IMR-90 (cell line): ENCODE results near the gene CA4. TPM values are rescaled to one million over a fixed set of nuclear protein-coding genes. Genes with fewer than 3 reads are reported as not detected.
A peak's percentile ranks its signal among the peaks of the same experiment; 100 is the strongest.
"Not testable (repeated sequence)": the region's sequence is repeated elsewhere in the genome, so short reads cannot be mapped to it uniquely, and the experiment has no call there.

ENCODE experiments used
- ATAC-seq: fragments of 200-7000 bp; cut with Tn5 transposase; 2 replicates; pipeline ENCODE4 v1.9.1; 2020; ENCODE audit warnings: low read depth, mild to moderate bottlenecking, moderate library complexity
- BruUV-seq: library from RNA; stranded (reverse); fragments of 400-500 nt; replicated peaks from 2 replicates; lab custom pipeline; 2021; lab: Mats Ljungman, UMichigan
- CTCF ChIA-PET: fragments of 300-600 bp; formaldehyde crosslinking; extraction: SDS; loops from one replicate; lab custom pipeline; 2021; ENCODE audit warnings: antibody characterized with exemption; lab: Yijun Ruan, JAX
- POLR2A ChIA-PET: fragments of 300-600 bp; sonication (Branson Sonifier 250); formaldehyde crosslinking; loops from one replicate; lab custom pipeline; 2022; ENCODE audit warnings: antibody characterized with exemption; ENCODE audit not compliant: unreplicated experiment; lab: Charles Lee
- DNase-seq: peaks from one replicate; pipeline ENCODE4 v3.0.0; 2013
- H2AFZ ChIP-seq: replicated peaks from 2 replicates; pipeline ENCODE3; 2013; ENCODE audit warnings: low read length, mild to moderate bottlenecking; ENCODE audit not compliant: poor library complexity
- H2AK5ac ChIP-seq: 2 replicates; pipeline ENCODE4 v1.6.1; 2013; ENCODE audit warnings: low read depth, low read length, inconsistent platforms
- H2AK9ac ChIP-seq: replicated peaks from 2 replicates; pipeline ENCODE3; 2013; ENCODE audit warnings: mild to moderate bottlenecking, low read depth, low read length, moderate library complexity; ENCODE audit not compliant: poor library complexity
- H2BK120ac ChIP-seq: 2 replicates; pipeline ENCODE4 v1.6.1; 2013; ENCODE audit warnings: low read depth, low read length, inconsistent platforms
- H2BK15ac ChIP-seq: 3 replicates; pipeline ENCODE4 v1.6.1; 2013; ENCODE audit warnings: low read depth, low read length, inconsistent platforms
- H2BK20ac ChIP-seq: 2 replicates; pipeline ENCODE4 v1.6.1; 2013; ENCODE audit warnings: low read depth, mild to moderate bottlenecking, inconsistent platforms, low read length, moderate library complexity
- H2BK5ac ChIP-seq: 2 replicates; pipeline ENCODE4 v1.6.1; 2013; ENCODE audit warnings: mild to moderate bottlenecking, low read depth, low read length, inconsistent platforms; ENCODE audit not compliant: poor library complexity, severe bottlenecking
- H3K14ac ChIP-seq: replicated peaks from 2 replicates; pipeline ENCODE4 v1.6.1; 2013; ENCODE audit warnings: low read depth, low read length, inconsistent platforms
- H3K18ac ChIP-seq: 2 replicates; pipeline ENCODE4 v1.6.1; 2013; ENCODE audit warnings: low read depth, low read length, control low read depth
- H3K23ac ChIP-seq: 2 replicates; pipeline ENCODE4 v1.6.1; 2013; ENCODE audit warnings: low read depth, low read length, inconsistent platforms
- H3K27ac ChIP-seq: 2 replicates; pipeline ENCODE4 v1.5.1; 2013; ENCODE audit warnings: mild to moderate bottlenecking, control low read depth, low read length; ENCODE audit not compliant: insufficient read depth
- H3K27me3 ChIP-seq: 2 replicates; pipeline ENCODE4 v1.6.1; 2013; ENCODE audit warnings: low read length; ENCODE audit not compliant: control insufficient read depth, insufficient read depth
- H3K36me3 ChIP-seq: 2 replicates; pipeline ENCODE4 v1.6.1; 2013; ENCODE audit warnings: low read length, mixed read lengths; ENCODE audit not compliant: control insufficient read depth, insufficient read depth
- H3K4ac ChIP-seq: 2 replicates; pipeline ENCODE4 v1.6.1; 2013; ENCODE audit warnings: low read depth, low read length, inconsistent platforms
- H3K4me1 ChIP-seq: 2 replicates; pipeline ENCODE4 v1.6.1; 2013; ENCODE audit warnings: low read length, mixed read lengths; ENCODE audit not compliant: control insufficient read depth, insufficient read depth
- H3K4me2 ChIP-seq: 2 replicates; pipeline ENCODE4 v1.6.1; 2013; ENCODE audit warnings: low read depth, mild to moderate bottlenecking, control low read depth, low read length, moderate library complexity
- H3K4me3 ChIP-seq: 2 replicates; pipeline ENCODE4 v1.5.1; 2013; ENCODE audit warnings: low read depth, mild to moderate bottlenecking, control low read depth, low read length, moderate library complexity; ENCODE audit not compliant: insufficient read depth
- H3K56ac ChIP-seq: 2 replicates; pipeline ENCODE4 v1.6.1; 2013; ENCODE audit warnings: low read length, inconsistent platforms; ENCODE audit not compliant: insufficient read depth; ENCODE audit errors: extremely low read depth
- H3K79me1 ChIP-seq, 2 experiments: 2 replicates each; pipeline ENCODE4 v1.6.1; 2013; ENCODE audit warnings: low read length in 2 of 2, inconsistent platforms in 1 of 2, low read depth in 1 of 2
- H3K9ac ChIP-seq: 2 replicates; pipeline ENCODE4 v1.6.1; 2013; ENCODE audit warnings: low read depth, low read length, control low read depth
- H3K9me1 ChIP-seq: 2 replicates; pipeline ENCODE4 v1.6.1; 2013; ENCODE audit warnings: low read length, inconsistent platforms; ENCODE audit not compliant: insufficient read depth
- H3K9me3 ChIP-seq: 2 replicates; pipeline ENCODE4 v1.6.1; 2013; ENCODE audit warnings: low read length; ENCODE audit not compliant: control insufficient read depth, insufficient read depth
- H4K20me1 ChIP-seq: 2 replicates; pipeline ENCODE4 v1.6.1; 2013; ENCODE audit warnings: low read length, inconsistent platforms; ENCODE audit not compliant: insufficient read depth
- H4K5ac ChIP-seq: 2 replicates; pipeline ENCODE4 v1.6.1; 2013; ENCODE audit warnings: mild to moderate bottlenecking, low read depth, low read length, control low read depth
- H4K8ac ChIP-seq, 2 experiments: 2 replicates each; pipeline ENCODE4 v1.6.1; 2013; ENCODE audit warnings: low read depth in 2 of 2, low read length in 2 of 2, control low read depth in 1 of 2, inconsistent platforms in 1 of 2
- H4K91ac ChIP-seq: 2 replicates; pipeline ENCODE4 v1.6.1; 2013; ENCODE audit warnings: low read depth, low read length, inconsistent platforms; ENCODE audit not compliant: insufficient read depth
- MXI1 ChIP-seq: IDR thresholded peaks from 2 replicates; pipeline ENCODE4 v1.6.1; 2012; ENCODE audit warnings: low read depth, mild to moderate bottlenecking, low read length, moderate library complexity, borderline replicate concordance
- NFE2L2 ChIP-seq: fragments of 150-350 bp; IDR thresholded peaks from 2 replicates; pipeline ENCODE4 v1.6.1; 2016; ENCODE audit warnings: low read depth, mild to moderate bottlenecking, low read length
- RFX5 ChIP-seq: IDR thresholded peaks from 2 replicates; pipeline ENCODE4 v1.8.0; 2012; ENCODE audit warnings: low read depth, mild to moderate bottlenecking, low read length, moderate library complexity
- WGBS, 2 experiments: methylation state at CpG; one replicate each; pipeline versions ENCODE4 v1.1.5 to v1.1.7; 2013; ENCODE audit warnings: missing lambda C conversion rate in 2 of 2; ENCODE audit not compliant: insufficient read length in 1 of 2; ENCODE audit errors: extremely low coverage in 2 of 2; 5-methylcytosine and 5-hydroxymethylcytosine counted together
- dilution Hi-C: fragments of 300-500 bp; cut with HindIII; formaldehyde crosslinking; loops from one replicate; pipeline ENCODE4 v1.14.3; 2018; ENCODE audit warnings: low sequenced_read_pairs; ENCODE audit not compliant: unreplicated experiment
- in situ Hi-C: fragments of 300-500 bp; cut with MboI; formaldehyde crosslinking; loops from 3 replicates; pipeline ENCODE4 v1.14.3; 2019; ENCODE audit warnings: low sequenced_read_pairs, inconsistent platforms, mixed read lengths
- intact Hi-C: fragments of 100-400 bp; cut with micrococcal nuclease; formaldehyde crosslinking; loops from 2 replicates; pipeline ENCODE4 v1.10.0; 2022
- polyA plus RNA-seq, 3 experiments: library from polyadenylated mRNA; depleted of rRNA; stranded (reverse); fragments of >200 nt; gene quantifications; 2 replicates each; pipeline ENCODE4 v1.2.3, GENCODE V29; 2012; ENCODE audit warnings: low replicate concordance in 1 of 3
- total RNA-seq: library from RNA; depleted of rRNA; stranded (reverse); fragments of >200 nt; gene quantifications from 2 replicates; pipeline ENCODE4 v1.2.3, GENCODE V29; 2012
- TF ChIP-seq, protein P1 (sequence below): fragments of 150-350 bp; IDR thresholded peaks from 2 replicates; pipeline ENCODE4 v1.6.1; 2016; ENCODE audit warnings: low read depth, mild to moderate bottlenecking, low read length, moderate library complexity, borderline replicate concordance

The CA4 gene
- total and polyA plus RNA-seq, 2 of the 4 experiments (the other 2 are of a cell fraction) = not detected

DNA sequence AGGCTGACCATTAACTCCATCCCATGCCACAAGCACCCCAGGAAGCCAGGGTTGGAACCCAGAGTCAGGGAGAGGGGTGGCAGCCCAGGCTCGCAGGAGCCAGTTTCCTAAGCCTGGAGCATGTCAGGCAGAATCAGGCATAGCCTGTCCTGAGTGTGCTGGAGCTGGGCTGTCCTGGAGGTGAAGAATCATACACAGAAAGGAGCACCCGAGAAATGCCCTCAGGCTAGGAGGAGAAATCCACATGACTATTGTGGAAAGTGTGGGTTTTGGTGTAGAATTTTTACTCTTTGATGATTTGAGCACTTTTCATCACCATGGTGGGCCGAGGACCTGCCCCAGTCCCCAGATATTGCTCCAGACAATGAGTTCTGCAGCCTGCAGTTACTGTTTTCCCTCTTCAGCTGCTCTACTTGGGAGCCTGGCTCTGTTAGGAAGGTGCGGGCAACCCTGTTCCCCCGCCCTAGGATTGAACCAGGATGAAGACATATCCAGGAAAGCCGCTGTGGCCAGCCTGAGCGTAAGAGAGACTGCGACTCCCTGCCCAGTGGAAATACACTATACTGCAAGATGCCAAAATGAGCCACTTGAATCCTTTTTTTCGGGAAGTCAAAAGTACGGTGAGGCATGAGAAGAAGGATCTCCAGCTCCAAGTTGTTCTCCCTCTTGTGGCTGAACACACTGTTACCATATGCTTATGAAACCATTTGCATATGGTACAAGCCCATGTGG is 42.1 kb upstream of the CA4 start:
- H3K56ac ChIP-seq = peak overlapping the region; percentile 17; the same call in 1 of the 2 replicates
- in situ Hi-C loops (no loop called here), dilution Hi-C loops (no loop called here), intact Hi-C loops (no loop called here)
- no peak overlapping the region for H3K18ac ChIP-seq
- peaks cover 0 to 25% of the 10 kb centered on the region in 2 experiments; a peak in 2 of 4 replicates for H3K79me1 ChIP-seq
- no peak overlapping the region for H3K4me3 ChIP-seq
- peak overlapping the region; percentile 36; the same call in 1 of the 3 replicates for H2BK15ac ChIP-seq
- ChIA-PET POLR2A (no interaction called here), CTCF (no interaction called here)
- no peaks in the 10 kb centered on the region for H3K27me3 ChIP-seq
- no peak overlapping the region for H2AFZ ChIP-seq
- peak overlapping the region; percentile 68 for H2BK20ac ChIP-seq
- H3K4me1 ChIP-seq = peaks cover 9% of the 10 kb centered on the region
- peak overlapping the region; percentile 55 for H3K4ac ChIP-seq
- peak overlapping the region in 1 of 2 experiments; percentile 60; a peak in 3 of 4 replicates for H4K8ac ChIP-seq
- peak overlapping the region; percentile 12 for H3K14ac ChIP-seq
- H3K9me3 ChIP-seq = no peaks in the 10 kb centered on the region
- no peak overlapping the region for H3K4me2 ChIP-seq
- peak overlapping the region; percentile 33 for H4K91ac ChIP-seq
- no peak overlapping the region for H3K23ac ChIP-seq
- DNase-seq (no peak), ATAC-seq (no peak)
- H3K36me3 ChIP-seq = no peaks in the 10 kb centered on the region
- H2BK120ac ChIP-seq = peak overlapping the region; percentile 58; the same call in 1 of the 2 replicates
- H2BK5ac ChIP-seq = no peak overlapping the region
- no TSS peak for BruUV-seq
- no peak overlapping the region for H4K5ac ChIP-seq
- no peak overlapping the region for H3K27ac ChIP-seq
- peak overlapping the region; percentile 73 for H2AK5ac ChIP-seq
- TF ChIP-seq, protein P1, sequence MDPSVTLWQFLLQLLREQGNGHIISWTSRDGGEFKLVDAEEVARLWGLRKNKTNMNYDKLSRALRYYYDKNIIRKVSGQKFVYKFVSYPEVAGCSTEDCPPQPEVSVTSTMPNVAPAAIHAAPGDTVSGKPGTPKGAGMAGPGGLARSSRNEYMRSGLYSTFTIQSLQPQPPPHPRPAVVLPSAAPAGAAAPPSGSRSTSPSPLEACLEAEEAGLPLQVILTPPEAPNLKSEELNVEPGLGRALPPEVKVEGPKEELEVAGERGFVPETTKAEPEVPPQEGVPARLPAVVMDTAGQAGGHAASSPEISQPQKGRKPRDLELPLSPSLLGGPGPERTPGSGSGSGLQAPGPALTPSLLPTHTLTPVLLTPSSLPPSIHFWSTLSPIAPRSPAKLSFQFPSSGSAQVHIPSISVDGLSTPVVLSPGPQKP = no peak
- TF ChIP-seq MXI1 (no peak), RFX5 (no peak), NFE2L2 (no peak)
- no peak overlapping the region for H2AK9ac ChIP-seq
- H3K9me1 ChIP-seq = peaks cover 13% of the 10 kb centered on the region; the same call in 1 of the 2 replicates
- H3K9ac ChIP-seq = no peak overlapping the region
- H4K20me1 ChIP-seq = no peaks in the 10 kb centered on the region
- WGBS, 2 experiments = no CpG with 5 or more reads among the region's 10 CpGs

DNA sequence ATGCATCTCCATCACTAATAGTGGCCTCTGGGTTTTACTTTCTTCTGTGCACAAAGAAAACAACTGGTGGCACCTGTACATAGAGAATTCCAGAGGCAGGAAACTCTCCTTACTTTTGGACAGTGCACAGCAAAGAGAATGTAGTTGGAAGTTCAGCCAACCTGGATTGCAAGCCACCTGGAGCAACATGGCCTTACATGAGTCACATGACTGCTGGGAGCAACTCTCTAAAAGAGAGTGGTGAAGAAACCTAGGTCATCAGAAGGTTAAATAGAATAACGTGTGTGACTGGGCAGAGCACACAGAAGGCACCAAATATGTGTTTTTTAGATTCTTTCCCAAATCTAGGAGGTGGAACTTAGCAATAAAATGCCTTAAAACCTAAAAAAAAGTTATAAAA is 41.5 kb upstream of the CA4 start:
- CTCF ChIA-PET = interaction anchor here (0.6 kb wide), 1 partner anchor 462 kb away, joined by 3 read pairs; no protein-coding TSS in a partner anchor
- in situ Hi-C loops, H3K4me2 ChIP-seq, H4K20me1 ChIP-seq, H2AK5ac ChIP-seq, DNase-seq, ATAC-seq, H4K5ac ChIP-seq, H3K4me1 ChIP-seq, H3K27ac ChIP-seq, BruUV-seq, H3K36me3 ChIP-seq, H3K14ac ChIP-seq, H4K8ac ChIP-seq, H2AK9ac ChIP-seq, H3K18ac ChIP-seq, intact Hi-C loops, H3K4me3 ChIP-seq, H3K27me3 ChIP-seq, H2AFZ ChIP-seq, H2BK120ac ChIP-seq, H2BK20ac ChIP-seq, H3K9me3 ChIP-seq, H3K9ac ChIP-seq, H3K4ac ChIP-seq, POLR2A ChIA-PET, H2BK5ac ChIP-seq, H4K91ac ChIP-seq, H3K56ac ChIP-seq, dilution Hi-C loops, H3K23ac ChIP-seq: not testable (repeated sequence)
- Histone ChIP-seq H2BK15ac (peak overlapping the region; percentile 84; the same call in 1 of the 3 replicates), H3K9me1 (peaks cover 13% of the 10 kb centered on the region; the same call in 1 of the 2 replicates), H3K79me1 (peaks cover 0 to 25% of the 10 kb centered on the region in 2 experiments; a peak in 2 of 4 replicates)
- WGBS, 2 experiments = 20% methylated on average over 1 of the region's 1 CpG; no CpG with 5 or more reads in 1 of the 2 experiments
